Neural progenitor cell (in vitro differentiated cells): ENCODE measurements around the gene MROH2A. TPM values are rescaled to one million over a fixed set of nuclear protein-coding genes. Genes with fewer than 3 reads are reported as not detected.

Experiments
- DNase-seq: peaks from one replicate; pipeline ENCODE4 v3.0.0-alpha.2; 2016; ENCODE audit warnings: low spot score
- H2AFZ ChIP-seq: fragments of 200-600 bp; sonication (generic); replicated peaks from 2 replicates; pipeline ENCODE4 v1.6.1; 2016; ENCODE audit warnings: antibody characterized with exemption
- H3F3A ChIP-seq: fragments of 200-600 bp; sonication (generic); 2 replicates; pipeline ENCODE4 v1.6.1; 2016; ENCODE audit warnings: antibody characterized with exemption, low read depth
- H3K27ac ChIP-seq: fragments of 200-600 bp; sonication (generic); 2 replicates; pipeline ENCODE4 v1.5.1; 2016; ENCODE audit warnings: mild to moderate bottlenecking
- H3K27me3 ChIP-seq: fragments of 200-600 bp; sonication (generic); 2 replicates; pipeline ENCODE4 v1.6.1; 2016; ENCODE audit warnings: mild to moderate bottlenecking, moderate library complexity
- H3K36me3 ChIP-seq: fragments of 200-600 bp; sonication (generic); 2 replicates; pipeline ENCODE4 v1.5.1; 2016
- H3K4me1 ChIP-seq: fragments of 200-600 bp; sonication (generic); 2 replicates; pipeline ENCODE4 v1.6.1; 2016; ENCODE audit warnings: mixed run types
- H3K4me2 ChIP-seq: fragments of 200-600 bp; sonication (generic); 2 replicates; pipeline ENCODE4 v1.6.1; 2016
- H3K4me3 ChIP-seq: fragments of 200-600 bp; sonication (generic); 2 replicates; pipeline ENCODE4 v1.5.1; 2016
- H3K79me2 ChIP-seq: fragments of 200-600 bp; sonication (generic); 2 replicates; pipeline ENCODE4 v1.6.1; 2016; ENCODE audit warnings: low read depth
- H3K9ac ChIP-seq: fragments of 200-600 bp; sonication (generic); 2 replicates; pipeline ENCODE4 v1.6.1; 2016
- H3K9me3 ChIP-seq: fragments of 200-600 bp; sonication (generic); 2 replicates; pipeline ENCODE4 v1.5.1; 2016; ENCODE audit warnings: low read depth
- H4K20me1 ChIP-seq: fragments of 200-600 bp; sonication (generic); 2 replicates; pipeline ENCODE4 v1.6.1; 2016; ENCODE audit warnings: low read depth
- H3K27ac Mint-ChIP-seq: 3 replicates; pipeline ENCODE4 v1.8.0; 2021; ENCODE audit warnings: mixed read lengths
- H3K27me3 Mint-ChIP-seq: 2 replicates; pipeline ENCODE4 v1.8.0; 2022; ENCODE audit warnings: low read depth, mild to moderate bottlenecking, inconsistent platforms, moderate library complexity, mixed read lengths; ENCODE audit not compliant: insufficient read depth
- H3K36me3 Mint-ChIP-seq: 3 replicates; pipeline ENCODE4 v1.8.0; 2021; ENCODE audit warnings: mixed read lengths
- H3K4me1 Mint-ChIP-seq: 3 replicates; pipeline ENCODE4 v1.8.0; 2021; ENCODE audit warnings: mixed read lengths
- H3K4me3 Mint-ChIP-seq: 3 replicates; pipeline ENCODE4 v1.8.0; 2021; ENCODE audit warnings: mild to moderate bottlenecking, moderate library complexity, mixed read lengths
- H3K9me3 Mint-ChIP-seq: 3 replicates; pipeline ENCODE4 v1.8.0; 2020; ENCODE audit warnings: mixed read lengths
- CTCF ChIP-seq: fragments of 200-600 bp; sonication (generic); IDR thresholded peaks from 2 replicates; pipeline ENCODE4 v1.5.1; 2017; ENCODE audit warnings: antibody characterized with exemption, mild to moderate bottlenecking
- EZH2 ChIP-seq: fragments of 200-600 bp; sonication (generic); IDR thresholded peaks from 2 replicates; pipeline ENCODE4 v1.6.1; 2017; ENCODE audit warnings: antibody characterized with exemption, mild to moderate bottlenecking, moderate library complexity
- EZH2phosphoT487 ChIP-seq: fragments of 200-600 bp; sonication (generic); IDR thresholded peaks from 2 replicates; pipeline ENCODE4 v1.6.1; 2017; ENCODE audit warnings: antibody characterized with exemption
- total RNA-seq: library from RNA; depleted of rRNA; stranded (reverse); fragments of >200 nt; gene quantifications from 2 replicates; pipeline ENCODE4 v1.2.3, GENCODE V29; 2015; ENCODE audit warnings: low replicate concordance

MROH2A gene
- total RNA-seq, 1 donor from 2014 or later = not detected

GRCh38 chr2:233764264-233764663, 13.9 kb upstream of the MROH2A start:
- H3K36me3 ChIP-seq = no peaks in the 10 kb centered on the region
- no peak for TF ChIP-seq EZH2phosphoT487
- TF ChIP-seq EZH2 = no peak
- H2AFZ ChIP-seq = no peak overlapping the region
- no peak overlapping the region for H3K9ac ChIP-seq
- H3K4me3 ChIP-seq = no peak overlapping the region
- no peaks in the 10 kb centered on the region for H3K9me3 ChIP-seq
- no peaks in the 10 kb centered on the region for H3K4me1 ChIP-seq
- Mint-ChIP-seq H3K4me1 (peaks cover 19% of the 10 kb centered on the region), H3K36me3 (peaks cover 3% of the 10 kb centered on the region), H3K27ac (no peak overlapping the region), H3K4me3 (no peak overlapping the region), H3K9me3 (peaks cover 21% of the 10 kb centered on the region), H3K27me3 (peaks cover 2% of the 10 kb centered on the region)
- no peaks in the 10 kb centered on the region for H4K20me1 ChIP-seq
- no peak overlapping the region for H3K27ac ChIP-seq
- no peaks in the 10 kb centered on the region for H3F3A ChIP-seq
- DNase-seq = no peak
- no peak overlapping the region for H3K4me2 ChIP-seq
- H3K79me2 ChIP-seq = no peaks in the 10 kb centered on the region
- H3K27me3 ChIP-seq = no peaks in the 10 kb centered on the region

GRCh38 chr2:233764761-233765160, 13.4 kb upstream of the MROH2A start:
- no peak overlapping the region for H3K27ac Mint-ChIP-seq
- Histone ChIP-seq H3K36me3 (no peaks in the 10 kb centered on the region), H3K4me1 (no peaks in the 10 kb centered on the region), H3F3A (no peaks in the 10 kb centered on the region), H3K4me2 (no peak overlapping the region), H3K9ac (no peak overlapping the region), H3K27me3 (no peaks in the 10 kb centered on the region), H4K20me1 (no peaks in the 10 kb centered on the region), H2AFZ (no peak overlapping the region), H3K4me3 (no peak overlapping the region), H3K27ac (no peak overlapping the region), H3K9me3 (no peaks in the 10 kb centered on the region), H3K79me2 (no peaks in the 10 kb centered on the region)
- no peak overlapping the region for H3K4me3 Mint-ChIP-seq
- peaks cover 3% of the 10 kb centered on the region for H3K36me3 Mint-ChIP-seq
- H3K4me1 Mint-ChIP-seq = peaks cover 16% of the 10 kb centered on the region
- peaks cover 2% of the 10 kb centered on the region for H3K27me3 Mint-ChIP-seq
- TF ChIP-seq EZH2phosphoT487 (no peak), CTCF (no peak), EZH2 (no peak)
- peaks cover 23% of the 10 kb centered on the region for H3K9me3 Mint-ChIP-seq
- DNase-seq = no peak

GRCh38 chr2:233766416-233766815, 11.7 kb upstream of the MROH2A start:
- no peak for TF ChIP-seq EZH2phosphoT487
- no peak for TF ChIP-seq EZH2
- Mint-ChIP-seq H3K36me3 (peaks cover 5% of the 10 kb centered on the region), H3K4me1 (peaks cover 14% of the 10 kb centered on the region), H3K4me3 (no peak overlapping the region), H3K27ac (no peak overlapping the region), H3K27me3 (peaks cover 3% of the 10 kb centered on the region), H3K9me3 (peaks cover 30% of the 10 kb centered on the region)
- H3K79me2 ChIP-seq = no peaks in the 10 kb centered on the region
- no peak overlapping the region for H3K4me3 ChIP-seq
- H3K9ac ChIP-seq = no peak overlapping the region
- H3K4me1 ChIP-seq = no peaks in the 10 kb centered on the region
- no peak overlapping the region for H2AFZ ChIP-seq
- H3K9me3 ChIP-seq = no peaks in the 10 kb centered on the region
- no peaks in the 10 kb centered on the region for H3K36me3 ChIP-seq
- H3K27me3 ChIP-seq = no peaks in the 10 kb centered on the region
- no peak for DNase-seq
- H3K27ac ChIP-seq = no peak overlapping the region
- no peaks in the 10 kb centered on the region for H4K20me1 ChIP-seq
- H3F3A ChIP-seq = no peaks in the 10 kb centered on the region
- no peak overlapping the region for H3K4me2 ChIP-seq

- no peak overlapping the region for H3K27ac ChIP-seq
- Mint-ChIP-seq H3K27me3 (peaks cover 3% of the 10 kb centered on the region), H3K27ac (peak overlapping the region; percentile 98), H3K4me1 (peaks cover 14% of the 10 kb centered on the region), H3K9me3 (peaks cover 31% of the 10 kb centered on the region), H3K36me3 (peaks cover 5% of the 10 kb centered on the region), H3K4me3 (no peak overlapping the region)
- no peaks in the 10 kb centered on the region for H3F3A ChIP-seq
- H3K4me3 ChIP-seq = no peak overlapping the region
- H3K9ac ChIP-seq = no peak overlapping the region
- no peaks in the 10 kb centered on the region for H3K36me3 ChIP-seq
- no peak for DNase-seq
- no peaks in the 10 kb centered on the region for H3K79me2 ChIP-seq
- TF ChIP-seq CTCF (no peak), EZH2phosphoT487 (no peak)
- no peaks in the 10 kb centered on the region for H4K20me1 ChIP-seq
- H3K9me3 ChIP-seq = no peaks in the 10 kb centered on the region
- H3K4me1 ChIP-seq = no peaks in the 10 kb centered on the region
- H3K4me2 ChIP-seq = no peak overlapping the region
- no peaks in the 10 kb centered on the region for H3K27me3 ChIP-seq
- H2AFZ ChIP-seq = peak overlapping the region; percentile 28
These were observed 10.1 kb upstream of the MROH2A start for GRCh38 chr2:233768076-233768475.
